Measurements from ENCODE around the gene CD247. TPM values are rescaled to one million over a fixed set of nuclear protein-coding genes. Genes with fewer than 3 reads are reported as not detected.

The CD247 gene
- polyA plus RNA-seq, 1 of the 3 experiments (the other 2 are of a cell fraction) = 0.08 TPM

DNA sequence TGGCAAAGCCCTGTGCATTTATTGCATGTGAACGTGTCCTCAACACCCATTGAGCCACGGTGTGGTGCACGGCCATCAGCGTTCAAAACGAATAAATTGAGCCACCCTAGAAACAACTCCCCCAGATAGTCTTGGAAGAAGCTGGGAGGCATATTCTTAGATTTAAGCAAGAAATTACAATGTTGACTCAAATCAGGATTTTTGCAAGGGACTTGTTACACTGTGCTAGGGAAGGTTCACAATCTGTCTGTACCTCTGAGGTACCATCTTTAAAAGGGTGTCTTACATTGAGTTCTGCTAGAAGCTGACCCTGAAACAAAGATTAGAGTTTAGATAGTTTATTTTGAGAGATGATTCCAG, 16.2 kb downstream of the CD247 start:
- WGBS (ENCODE audit: low lambda C conversion rate) = 90% methylated on average over 3 of the region's 5 CpGs
- ChIA-PET POLR2A (no interaction called here), CTCF (interaction anchor here (3.6 kb wide), 1 partner anchor 32 kb away, joined by 14 read pairs; no protein-coding TSS in a partner anchor)
- DNase-seq = no peak
- Histone ChIP-seq H3K9ac (no peak overlapping the region), H3K9me3 (no peaks in the 10 kb centered on the region), H3F3A (replicated peaks; ENCODE audit: insufficient read depth) (no peaks in the 10 kb centered on the region), H3K4me2 (no peak overlapping the region), H3K4me3 (ENCODE audit: low read depth in 2 of 2, low read length in 1 of 2) (no peak overlapping the region), H3K4me1 (ENCODE audit: control insufficient read depth in 1 of 2, insufficient read depth in 2 of 2, low read depth in 1 of 2, low read length in 1 of 2) (peaks cover 0 to 10% of the 10 kb centered on the region in 2 experiments; a peak in 2 of 4 replicates), H3K9me2 (no peaks in the 10 kb centered on the region), H3K79me2 (ENCODE audit: insufficient read depth) (no peaks in the 10 kb centered on the region), H3K36me3 (replicated peaks in 1 of 2; ENCODE audit: control insufficient read depth in 1 of 2, insufficient read depth in 2 of 2, low read length in 1 of 2) (no peaks in the 10 kb centered on the region), H4K20me1 (ENCODE audit: insufficient read depth) (no peaks in the 10 kb centered on the region), H3K27ac (ENCODE audit: low read depth in 2 of 2, low read length in 1 of 2) (no peak overlapping the region), H3K27me3 (ENCODE audit: insufficient read depth) (peaks cover 8% of the 10 kb centered on the region), H2AFZ (ENCODE audit: low read depth) (no peak overlapping the region)
- TF ChIP-seq TAF1 (IDR thresholded peaks at IDR 0.05; ENCODE audit: borderline replicate concordance, low read depth, low read length) (no peak), RFX5 (IDR thresholded peaks at IDR 0.05; ENCODE audit: low read length) (no peak), CHD2 (IDR thresholded peaks at IDR 0.05; ENCODE audit: low read length, partially characterized antibody) (no peak), YY1 (IDR thresholded peaks at IDR 0.05; ENCODE audit: low read depth) (no peak), GABPA (IDR thresholded peaks at IDR 0.05; ENCODE audit: low read depth) (no peak), FOSL2 (IDR thresholded peaks at IDR 0.05; ENCODE audit: borderline replicate concordance, low read depth) (no peak), MAX (IDR thresholded peaks at IDR 0.05; ENCODE audit: low read depth) (no peak), FOXM1 (IDR thresholded peaks at IDR 0.05; ENCODE audit: low read depth) (no peak), RAD21 (IDR thresholded peaks at IDR 0.05; ENCODE audit: low read length) (no peak), REST (IDR thresholded peaks at IDR 0.05; ENCODE audit: low read depth, low read length) (no peak), RXRA (IDR thresholded peaks at IDR 0.05; ENCODE audit: borderline replicate concordance, low read depth) (no peak), SIN3A (IDR thresholded peaks at IDR 0.05; ENCODE audit: borderline replicate concordance, low read depth, low read length) (no peak), FOXJ3 (CRISPR knock-in tag; IDR thresholded peaks at IDR 0.05) (no peak), RCOR1 (IDR thresholded peaks at IDR 0.05; ENCODE audit: low read length) (no peak), JUND (IDR thresholded peaks at IDR 0.05) (no peak)
- TF ChIP-seq, protein P1, sequence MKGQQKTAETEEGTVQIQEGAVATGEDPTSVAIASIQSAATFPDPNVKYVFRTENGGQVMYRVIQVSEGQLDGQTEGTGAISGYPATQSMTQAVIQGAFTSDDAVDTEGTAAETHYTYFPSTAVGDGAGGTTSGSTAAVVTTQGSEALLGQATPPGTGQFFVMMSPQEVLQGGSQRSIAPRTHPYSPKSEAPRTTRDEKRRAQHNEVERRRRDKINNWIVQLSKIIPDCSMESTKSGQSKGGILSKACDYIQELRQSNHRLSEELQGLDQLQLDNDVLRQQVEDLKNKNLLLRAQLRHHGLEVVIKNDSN (IDR thresholded peaks at IDR 0.05; ENCODE audit: borderline replicate concordance, low read depth) = no peak
- TF ChIP-seq, protein P2, sequence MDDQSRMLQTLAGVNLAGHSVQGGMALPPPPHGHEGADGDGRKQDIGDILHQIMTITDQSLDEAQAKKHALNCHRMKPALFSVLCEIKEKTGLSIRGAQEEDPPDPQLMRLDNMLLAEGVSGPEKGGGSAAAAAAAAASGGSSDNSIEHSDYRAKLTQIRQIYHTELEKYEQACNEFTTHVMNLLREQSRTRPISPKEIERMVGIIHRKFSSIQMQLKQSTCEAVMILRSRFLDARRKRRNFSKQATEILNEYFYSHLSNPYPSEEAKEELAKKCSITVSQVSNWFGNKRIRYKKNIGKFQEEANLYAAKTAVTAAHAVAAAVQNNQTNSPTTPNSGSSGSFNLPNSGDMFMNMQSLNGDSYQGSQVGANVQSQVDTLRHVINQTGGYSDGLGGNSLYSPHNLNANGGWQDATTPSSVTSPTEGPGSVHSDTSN (IDR thresholded peaks at IDR 0.05) = no peak
- TF ChIP-seq, protein P3, sequence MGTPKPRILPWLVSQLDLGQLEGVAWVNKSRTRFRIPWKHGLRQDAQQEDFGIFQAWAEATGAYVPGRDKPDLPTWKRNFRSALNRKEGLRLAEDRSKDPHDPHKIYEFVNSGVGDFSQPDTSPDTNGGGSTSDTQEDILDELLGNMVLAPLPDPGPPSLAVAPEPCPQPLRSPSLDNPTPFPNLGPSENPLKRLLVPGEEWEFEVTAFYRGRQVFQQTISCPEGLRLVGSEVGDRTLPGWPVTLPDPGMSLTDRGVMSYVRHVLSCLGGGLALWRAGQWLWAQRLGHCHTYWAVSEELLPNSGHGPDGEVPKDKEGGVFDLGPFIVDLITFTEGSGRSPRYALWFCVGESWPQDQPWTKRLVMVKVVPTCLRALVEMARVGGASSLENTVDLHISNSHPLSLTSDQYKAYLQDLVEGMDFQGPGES (IDR thresholded peaks at IDR 0.05; ENCODE audit: low read depth, low read length) = no peak
- TF ChIP-seq, protein P4, sequence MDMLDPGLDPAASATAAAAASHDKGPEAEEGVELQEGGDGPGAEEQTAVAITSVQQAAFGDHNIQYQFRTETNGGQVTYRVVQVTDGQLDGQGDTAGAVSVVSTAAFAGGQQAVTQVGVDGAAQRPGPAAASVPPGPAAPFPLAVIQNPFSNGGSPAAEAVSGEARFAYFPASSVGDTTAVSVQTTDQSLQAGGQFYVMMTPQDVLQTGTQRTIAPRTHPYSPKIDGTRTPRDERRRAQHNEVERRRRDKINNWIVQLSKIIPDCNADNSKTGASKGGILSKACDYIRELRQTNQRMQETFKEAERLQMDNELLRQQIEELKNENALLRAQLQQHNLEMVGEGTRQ (IDR thresholded peaks at IDR 0.05; ENCODE audit: borderline replicate concordance, low read depth, low read length) = no peak
- TF ChIP-seq, protein P5, sequence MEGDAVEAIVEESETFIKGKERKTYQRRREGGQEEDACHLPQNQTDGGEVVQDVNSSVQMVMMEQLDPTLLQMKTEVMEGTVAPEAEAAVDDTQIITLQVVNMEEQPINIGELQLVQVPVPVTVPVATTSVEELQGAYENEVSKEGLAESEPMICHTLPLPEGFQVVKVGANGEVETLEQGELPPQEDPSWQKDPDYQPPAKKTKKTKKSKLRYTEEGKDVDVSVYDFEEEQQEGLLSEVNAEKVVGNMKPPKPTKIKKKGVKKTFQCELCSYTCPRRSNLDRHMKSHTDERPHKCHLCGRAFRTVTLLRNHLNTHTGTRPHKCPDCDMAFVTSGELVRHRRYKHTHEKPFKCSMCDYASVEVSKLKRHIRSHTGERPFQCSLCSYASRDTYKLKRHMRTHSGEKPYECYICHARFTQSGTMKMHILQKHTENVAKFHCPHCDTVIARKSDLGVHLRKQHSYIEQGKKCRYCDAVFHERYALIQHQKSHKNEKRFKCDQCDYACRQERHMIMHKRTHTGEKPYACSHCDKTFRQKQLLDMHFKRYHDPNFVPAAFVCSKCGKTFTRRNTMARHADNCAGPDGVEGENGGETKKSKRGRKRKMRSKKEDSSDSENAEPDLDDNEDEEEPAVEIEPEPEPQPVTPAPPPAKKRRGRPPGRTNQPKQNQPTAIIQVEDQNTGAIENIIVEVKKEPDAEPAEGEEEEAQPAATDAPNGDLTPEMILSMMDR (IDR thresholded peaks at IDR 0.05) = no peak

All from SK-N-SH (cell line).